Omental fat pad (tissue), 4 donors: ENCODE data around the gene ALS2. TPM values are rescaled to one million over a fixed set of nuclear protein-coding genes. Genes with fewer than 3 reads are reported as not detected.

Experiments
- ATAC-seq: fragments of 150-250 bp; one replicate; pipeline ENCODE4 v1.9.1; 2016; ENCODE audit warnings: mild to moderate bottlenecking, moderate library complexity; ENCODE audit not compliant: low FRiP score
- DNase-seq: peaks from one replicate; pipeline ENCODE4 v3.0.0-alpha.2; 2019; ENCODE audit warnings: low spot score
- total RNA-seq, 4 donors: library from RNA; depleted of rRNA; stranded (reverse); fragments of >200 nt; gene quantifications; one replicate each; pipeline ENCODE4 v1.1.0, GENCODE V29; 2016
- TF ChIP-seq, protein P1 (sequence below), 3 donors: fragments of 450-650 bp; IDR thresholded peaks; one replicate each; pipeline ENCODE4 v1.5.1; 2016 to 2017; ENCODE audit warnings: antibody characterized with exemption in 3 of 3, mild to moderate bottlenecking in 3 of 3, moderate library complexity in 2 of 3

Gene ALS2
- total RNA-seq, 4 donors from 2014 or later = 13.6 to 20.4 (median 17.9) TPM

DNA sequence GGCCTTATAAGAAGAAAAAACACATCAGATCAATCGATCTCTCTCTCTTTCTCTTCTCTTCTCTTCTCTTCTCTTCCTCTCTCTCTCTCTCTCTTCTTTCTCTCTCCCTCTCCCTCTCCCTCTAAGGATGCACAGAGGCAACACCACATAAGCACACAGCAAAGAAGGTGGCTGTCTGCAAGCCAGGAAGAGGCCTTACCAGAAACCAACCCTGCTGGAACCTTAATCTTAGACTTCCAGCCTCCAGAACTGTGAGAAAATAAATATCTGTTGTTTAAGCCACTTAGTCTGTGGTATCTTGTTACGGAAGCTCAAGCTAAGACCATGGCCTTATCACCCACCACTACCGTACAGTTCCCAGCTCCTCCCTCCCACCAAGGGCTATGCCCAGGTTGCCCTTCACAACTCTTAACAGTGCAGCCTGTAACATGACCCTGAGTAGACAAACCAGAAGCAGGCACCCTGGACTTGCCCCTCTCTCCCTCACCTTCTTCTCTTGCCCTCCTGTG, 112.3 kb downstream of the ALS2 start:
- TF ChIP-seq, protein P1, sequence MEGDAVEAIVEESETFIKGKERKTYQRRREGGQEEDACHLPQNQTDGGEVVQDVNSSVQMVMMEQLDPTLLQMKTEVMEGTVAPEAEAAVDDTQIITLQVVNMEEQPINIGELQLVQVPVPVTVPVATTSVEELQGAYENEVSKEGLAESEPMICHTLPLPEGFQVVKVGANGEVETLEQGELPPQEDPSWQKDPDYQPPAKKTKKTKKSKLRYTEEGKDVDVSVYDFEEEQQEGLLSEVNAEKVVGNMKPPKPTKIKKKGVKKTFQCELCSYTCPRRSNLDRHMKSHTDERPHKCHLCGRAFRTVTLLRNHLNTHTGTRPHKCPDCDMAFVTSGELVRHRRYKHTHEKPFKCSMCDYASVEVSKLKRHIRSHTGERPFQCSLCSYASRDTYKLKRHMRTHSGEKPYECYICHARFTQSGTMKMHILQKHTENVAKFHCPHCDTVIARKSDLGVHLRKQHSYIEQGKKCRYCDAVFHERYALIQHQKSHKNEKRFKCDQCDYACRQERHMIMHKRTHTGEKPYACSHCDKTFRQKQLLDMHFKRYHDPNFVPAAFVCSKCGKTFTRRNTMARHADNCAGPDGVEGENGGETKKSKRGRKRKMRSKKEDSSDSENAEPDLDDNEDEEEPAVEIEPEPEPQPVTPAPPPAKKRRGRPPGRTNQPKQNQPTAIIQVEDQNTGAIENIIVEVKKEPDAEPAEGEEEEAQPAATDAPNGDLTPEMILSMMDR (IDR thresholded peaks at IDR 0.05) = no peak
- ATAC-seq (no peak), DNase-seq (no peak)

DNA sequence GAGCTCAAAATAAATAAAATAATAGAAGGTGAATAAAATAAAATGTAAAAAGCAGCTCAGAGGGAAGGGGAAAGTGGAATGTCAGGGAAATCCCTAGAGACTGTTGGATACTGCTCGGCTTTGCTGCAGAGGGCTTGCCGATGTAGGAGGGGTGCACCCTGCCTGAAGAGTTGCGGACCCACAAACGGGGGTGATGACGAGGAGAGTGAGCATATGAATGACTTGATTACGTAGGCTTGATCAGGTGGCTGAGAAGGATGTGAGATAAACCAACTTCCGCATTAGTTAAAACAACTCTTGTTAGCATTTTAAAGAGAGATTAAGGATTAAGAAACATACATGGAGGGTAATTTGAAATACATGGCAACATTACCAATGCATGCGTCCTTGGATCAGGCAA, 116.4 kb downstream of the ALS2 start:
- TF ChIP-seq, protein P1 (IDR thresholded peaks at IDR 0.05) = no peak
- DNase-seq = no peak
- no peak for ATAC-seq

DNA sequence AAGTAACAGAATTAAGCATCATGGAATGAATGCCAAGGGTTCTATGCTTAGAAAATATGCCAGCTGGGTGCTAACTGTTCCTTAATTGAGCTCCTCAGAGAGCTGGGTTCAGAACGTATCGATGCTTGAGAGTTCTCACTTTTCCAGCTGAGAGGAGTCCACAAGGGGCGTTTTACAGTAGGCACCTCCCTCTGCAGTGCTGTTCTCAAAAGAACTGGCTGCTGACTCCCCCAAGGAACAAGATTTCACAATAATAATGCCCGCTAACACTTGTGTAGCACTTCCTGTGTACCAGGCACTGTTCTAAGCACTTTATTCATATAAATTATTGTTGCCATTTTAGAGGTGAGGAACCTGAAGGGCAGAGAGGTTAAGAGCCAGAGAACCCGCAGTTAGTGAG, 119.4 kb downstream of the ALS2 start:
- DNase-seq = no peak
- no peak for ATAC-seq
- TF ChIP-seq, protein P1 (IDR thresholded peaks at IDR 0.05) = no peak

DNA sequence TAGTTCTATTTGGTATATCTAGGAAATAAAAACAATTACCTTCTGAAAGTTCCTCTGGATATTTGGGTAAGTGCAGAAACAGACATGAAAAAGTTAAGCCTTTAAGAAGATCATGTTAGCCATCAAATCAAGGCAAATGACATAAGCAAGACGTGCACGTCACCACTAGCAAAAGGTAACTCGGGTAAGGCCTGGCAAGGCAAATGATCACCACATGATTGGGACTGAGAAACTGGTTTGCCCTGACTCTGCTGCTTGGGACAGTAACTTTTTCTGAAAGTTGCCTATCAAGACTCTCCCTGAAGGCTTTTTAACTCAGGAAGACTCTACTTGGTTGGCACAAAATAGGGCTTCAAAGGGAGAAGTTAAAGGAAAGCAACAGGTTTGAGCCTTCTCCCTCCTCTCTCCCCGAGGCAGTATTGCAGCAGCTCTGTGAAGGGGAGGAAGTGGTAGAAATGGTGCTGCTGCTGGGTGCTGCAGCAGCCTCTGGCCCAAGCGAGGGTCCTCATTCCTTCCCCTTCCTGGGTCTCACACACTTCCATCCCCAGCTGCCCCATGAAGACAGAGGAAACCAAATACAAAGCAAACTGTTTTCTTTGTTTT, 120.3 kb downstream of the ALS2 start:
- no peak for DNase-seq
- TF ChIP-seq, protein P1 (IDR thresholded peaks at IDR 0.05) = no peak
- no peak for ATAC-seq

DNA sequence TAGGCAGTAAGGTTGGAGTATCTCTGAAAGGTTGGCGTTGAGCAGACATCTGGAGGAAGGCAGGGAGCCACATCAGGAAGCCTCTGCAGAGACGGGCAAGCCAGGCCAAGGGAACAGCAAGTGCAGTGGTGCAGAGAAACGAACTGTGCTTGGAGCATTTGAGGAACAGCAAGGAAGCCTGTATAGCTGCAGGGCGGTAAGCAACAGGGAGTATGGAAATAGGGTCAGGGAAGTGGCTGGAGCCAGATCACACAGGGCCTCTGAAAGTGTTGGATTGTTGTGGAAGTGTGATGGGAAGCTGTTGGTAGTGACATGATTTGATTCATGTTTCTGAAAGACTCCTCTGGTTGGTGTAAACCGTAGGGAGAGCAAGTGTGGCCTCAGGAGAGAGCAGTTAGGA, 124.0 kb downstream of the ALS2 start:
- DNase-seq = no peak
- TF ChIP-seq, protein P1 (IDR thresholded peaks at IDR 0.05) = no peak
- no peak for ATAC-seq

DNA sequence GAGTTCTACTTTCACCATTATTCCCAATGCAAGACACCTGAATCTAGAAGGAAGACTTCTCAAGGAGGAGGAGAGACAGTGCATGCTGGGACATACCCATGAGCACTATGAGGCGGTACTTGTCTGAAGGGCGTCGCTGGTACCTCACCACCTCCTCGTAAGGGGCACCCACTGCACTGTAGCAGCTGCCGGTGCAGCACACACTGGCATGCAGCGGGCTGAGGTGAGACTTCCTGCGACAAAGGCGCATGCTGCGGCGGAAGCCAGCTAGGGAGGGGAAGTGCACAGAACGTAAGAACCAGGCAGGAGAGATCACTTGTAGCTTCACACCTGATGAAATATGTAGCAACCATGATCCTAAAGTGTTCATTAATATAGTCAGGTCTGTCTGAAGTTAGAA, 124.6 kb downstream of the ALS2 start:
- TF ChIP-seq, protein P1 (IDR thresholded peaks at IDR 0.05) = no peak
- no peak for ATAC-seq
- DNase-seq = no peak
